HEK293 (cell line): Measurements from ENCODE around the gene ENSA.

ENCODE experiments used
- CTCF ChIA-PET: fragments of 350-600 bp; formaldehyde crosslinking; extraction: SDS; loops from one replicate; lab custom pipeline; 2021; ENCODE audit warnings: antibody characterized with exemption; lab: Yijun Ruan, JAX
- POLR2A ChIA-PET: fragments of 300-600 bp; formaldehyde crosslinking; extraction: SDS; loops from one replicate; lab custom pipeline; 2020; ENCODE audit warnings: antibody characterized with exemption, inconsistent platforms; lab: Yijun Ruan, JAX
- H3K27ac ChIP-seq: fragments of 200-500 bp; sonication (Bioruptor generic); 2 replicates; pipeline ENCODE4 v1.5.1; 2014; ENCODE audit warnings: low read depth, low read length, control low read depth, inconsistent platforms; ENCODE audit errors: extremely low read depth
- H3K36me3 ChIP-seq, 2 experiments: fragments of 200-500 bp in 1 of 2; sonication (Bioruptor generic) in 1 of 2; 1 replicate in 1 of 2; 2 replicates in 1 of 2; pipeline ENCODE4 v1.5.1; 2014 to 2017; ENCODE audit warnings: inconsistent platforms in 2 of 2, low read length in 2 of 2; ENCODE audit not compliant: control insufficient read depth in 2 of 2, insufficient read depth in 1 of 2
- H3K4me1 ChIP-seq: fragments of 200-500 bp; sonication (Bioruptor generic); 2 replicates; pipeline ENCODE4 v1.5.1; 2014; ENCODE audit warnings: mild to moderate bottlenecking, low read length, inconsistent platforms; ENCODE audit not compliant: control insufficient read depth, insufficient read depth
- H3K4me3 ChIP-seq: 2 replicates; pipeline ENCODE4 v1.5.1; 2011; ENCODE audit warnings: low read depth, mild to moderate bottlenecking, control low read depth, low read length, moderate library complexity
- H3K9me3 ChIP-seq: fragments of 200-500 bp; sonication (Bioruptor generic); 2 replicates; pipeline ENCODE4 v1.5.1; 2014; ENCODE audit warnings: low read depth, low read length, inconsistent platforms; ENCODE audit not compliant: control insufficient read depth, insufficient read depth
- AEBP2 ChIP-seq: fragments of 450-650 bp; formaldehyde crosslinking; IDR thresholded peaks from 2 replicates; pipeline ENCODE4 v1.5.1; 2016; ENCODE audit warnings: missing biosample characterization, missing genetic modification characterization, borderline replicate concordance
- GLI4 ChIP-seq: fragments of 450-650 bp; formaldehyde crosslinking; IDR thresholded peaks from 2 replicates; pipeline ENCODE4 v1.5.1; 2016; ENCODE audit warnings: missing biosample characterization, missing genetic modification characterization
- HIC1 ChIP-seq: fragments of 450-650 bp; formaldehyde crosslinking; IDR thresholded peaks from 2 replicates; pipeline ENCODE4 v1.5.1; 2016; ENCODE audit warnings: missing biosample characterization, missing genetic modification characterization
- KLF8 ChIP-seq: fragments of 450-650 bp; formaldehyde crosslinking; IDR thresholded peaks from 2 replicates; pipeline ENCODE4 v1.5.1; 2016; ENCODE audit warnings: missing biosample characterization, missing genetic modification characterization
- MZF1 ChIP-seq: fragments of 450-650 bp; formaldehyde crosslinking; IDR thresholded peaks from 2 replicates; pipeline ENCODE4 v1.5.1; 2017; ENCODE audit warnings: missing biosample characterization, missing genetic modification characterization, borderline replicate concordance
- RBAK ChIP-seq: fragments of 450-650 bp; formaldehyde crosslinking; IDR thresholded peaks from 2 replicates; pipeline ENCODE4 v1.5.1; 2016; ENCODE audit warnings: missing biosample characterization, missing genetic modification characterization
- WT1 ChIP-seq: fragments of 450-650 bp; formaldehyde crosslinking; IDR thresholded peaks from 2 replicates; pipeline ENCODE4 v1.5.1; 2016; ENCODE audit warnings: missing biosample characterization, missing genetic modification characterization
- ZBTB21 ChIP-seq: fragments of 450-650 bp; formaldehyde crosslinking; IDR thresholded peaks from 2 replicates; pipeline ENCODE4 v1.5.1; 2017; ENCODE audit warnings: missing biosample characterization, missing genetic modification characterization
- ZNF221 ChIP-seq: fragments of 450-650 bp; formaldehyde crosslinking; IDR thresholded peaks from 2 replicates; pipeline ENCODE4 v1.5.1; 2017; ENCODE audit warnings: missing biosample characterization, missing genetic modification characterization, borderline replicate concordance
- ZNF280D ChIP-seq: fragments of 450-650 bp; formaldehyde crosslinking; IDR thresholded peaks from 2 replicates; pipeline ENCODE4 v1.5.1; 2016; ENCODE audit warnings: missing biosample characterization, missing genetic modification characterization
- ZNF37A ChIP-seq: fragments of 450-650 bp; IDR thresholded peaks from 2 replicates; pipeline ENCODE4 v1.5.1; 2018; ENCODE audit warnings: missing biosample characterization, missing genetic modification characterization
- ZNF394 ChIP-seq: fragments of 450-650 bp; formaldehyde crosslinking; IDR thresholded peaks from 2 replicates; pipeline ENCODE4 v1.5.1; 2016; ENCODE audit warnings: missing biosample characterization, missing genetic modification characterization, mild to moderate bottlenecking, moderate library complexity, borderline replicate concordance
- ZNF416 ChIP-seq: fragments of 450-650 bp; formaldehyde crosslinking; IDR thresholded peaks from 2 replicates; pipeline ENCODE4 v1.5.1; 2016; ENCODE audit warnings: missing biosample characterization, missing genetic modification characterization
- ZNF473 ChIP-seq: fragments of 450-650 bp; formaldehyde crosslinking; IDR thresholded peaks from 2 replicates; pipeline ENCODE4 v1.5.1; 2017; ENCODE audit warnings: missing biosample characterization, missing genetic modification characterization
- ZNF510 ChIP-seq: fragments of 450-650 bp; formaldehyde crosslinking; IDR thresholded peaks from 2 replicates; pipeline ENCODE4 v1.5.1; 2018; ENCODE audit warnings: mild to moderate bottlenecking, missing genetic modification characterization, missing biosample characterization; ENCODE audit not compliant: insufficient replicate concordance
- ZNF544 ChIP-seq: fragments of 450-650 bp; formaldehyde crosslinking; IDR thresholded peaks from 2 replicates; pipeline ENCODE4 v1.5.0; 2017; ENCODE audit warnings: missing biosample characterization, missing genetic modification characterization
- ZNF558 ChIP-seq: fragments of 450-650 bp; formaldehyde crosslinking; IDR thresholded peaks from 2 replicates; pipeline ENCODE4 v1.5.1; 2016; ENCODE audit warnings: missing biosample characterization, missing genetic modification characterization
- ZNF571 ChIP-seq: fragments of 450-650 bp; formaldehyde crosslinking; IDR thresholded peaks from 2 replicates; pipeline ENCODE4 v1.5.0; 2017; ENCODE audit warnings: missing biosample characterization, missing genetic modification characterization
- ZNF677 ChIP-seq: fragments of 450-650 bp; IDR thresholded peaks from 2 replicates; pipeline ENCODE4 v1.5.0; 2018; ENCODE audit warnings: missing biosample characterization, mild to moderate bottlenecking, missing genetic modification characterization, moderate library complexity
- ZNF785 ChIP-seq: fragments of 450-650 bp; formaldehyde crosslinking; IDR thresholded peaks from 2 replicates; pipeline ENCODE4 v1.5.1; 2016; ENCODE audit warnings: missing biosample characterization, missing genetic modification characterization
- ZNF792 ChIP-seq: fragments of 450-650 bp; formaldehyde crosslinking; IDR thresholded peaks from 2 replicates; pipeline ENCODE4 v1.5.1; 2016; ENCODE audit warnings: missing biosample characterization, missing genetic modification characterization
- ZSCAN4 ChIP-seq: fragments of 450-650 bp; formaldehyde crosslinking; IDR thresholded peaks from 2 replicates; pipeline ENCODE4 v1.5.1; 2017; ENCODE audit warnings: missing biosample characterization, missing genetic modification characterization
- TF ChIP-seq, protein P1 (sequence below): fragments of 450-650 bp; formaldehyde crosslinking; IDR thresholded peaks from 2 replicates; pipeline ENCODE4 v1.5.1; 2016; ENCODE audit warnings: missing biosample characterization, missing genetic modification characterization

Gene ENSA

GRCh38 chr1:150662811-150663210 is 33.4 kb upstream of the ENSA start:
- CTCF ChIA-PET, result interaction anchor here (0.7 to 0.8 kb wide), 2 partner anchors 12 to 337 kb away, joined by 3 to 4 read pairs; no protein-coding TSS in a partner anchor

GRCh38 chr1:150661156-150661555 is 31.7 kb upstream of the ENSA start:
- no peak overlapping the region for H3K4me3 ChIP-seq
- H3K4me1 ChIP-seq, result no peaks in the 10 kb centered on the region
- H3K9me3 ChIP-seq, result no peaks in the 10 kb centered on the region
- H3K36me3 ChIP-seq, result peaks cover 26 to 34% of the 10 kb centered on the region in 2 experiments
- ChIA-PET CTCF (interaction anchor here (0.8 kb wide), 1 partner anchor 261 kb away, joined by 3 read pairs; no protein-coding TSS in a partner anchor), POLR2A (interaction anchor here (1.2 kb wide), 1 partner anchor 81 kb away, joined by 3 read pairs; the partner anchor contains the start of gene MCL1)
- no peak overlapping the region for H3K27ac ChIP-seq
- TF ChIP-seq ZNF394 (tag by site-specific recombination), result no peak
- TF ChIP-seq ZNF510 (tag by site-specific recombination), result no peak
- TF ChIP-seq ZNF571, result no peak
- TF ChIP-seq ZNF473 (tag by site-specific recombination), result no peak
- TF ChIP-seq AEBP2 (tag by site-specific recombination), result no peak
- TF ChIP-seq, protein P1, sequence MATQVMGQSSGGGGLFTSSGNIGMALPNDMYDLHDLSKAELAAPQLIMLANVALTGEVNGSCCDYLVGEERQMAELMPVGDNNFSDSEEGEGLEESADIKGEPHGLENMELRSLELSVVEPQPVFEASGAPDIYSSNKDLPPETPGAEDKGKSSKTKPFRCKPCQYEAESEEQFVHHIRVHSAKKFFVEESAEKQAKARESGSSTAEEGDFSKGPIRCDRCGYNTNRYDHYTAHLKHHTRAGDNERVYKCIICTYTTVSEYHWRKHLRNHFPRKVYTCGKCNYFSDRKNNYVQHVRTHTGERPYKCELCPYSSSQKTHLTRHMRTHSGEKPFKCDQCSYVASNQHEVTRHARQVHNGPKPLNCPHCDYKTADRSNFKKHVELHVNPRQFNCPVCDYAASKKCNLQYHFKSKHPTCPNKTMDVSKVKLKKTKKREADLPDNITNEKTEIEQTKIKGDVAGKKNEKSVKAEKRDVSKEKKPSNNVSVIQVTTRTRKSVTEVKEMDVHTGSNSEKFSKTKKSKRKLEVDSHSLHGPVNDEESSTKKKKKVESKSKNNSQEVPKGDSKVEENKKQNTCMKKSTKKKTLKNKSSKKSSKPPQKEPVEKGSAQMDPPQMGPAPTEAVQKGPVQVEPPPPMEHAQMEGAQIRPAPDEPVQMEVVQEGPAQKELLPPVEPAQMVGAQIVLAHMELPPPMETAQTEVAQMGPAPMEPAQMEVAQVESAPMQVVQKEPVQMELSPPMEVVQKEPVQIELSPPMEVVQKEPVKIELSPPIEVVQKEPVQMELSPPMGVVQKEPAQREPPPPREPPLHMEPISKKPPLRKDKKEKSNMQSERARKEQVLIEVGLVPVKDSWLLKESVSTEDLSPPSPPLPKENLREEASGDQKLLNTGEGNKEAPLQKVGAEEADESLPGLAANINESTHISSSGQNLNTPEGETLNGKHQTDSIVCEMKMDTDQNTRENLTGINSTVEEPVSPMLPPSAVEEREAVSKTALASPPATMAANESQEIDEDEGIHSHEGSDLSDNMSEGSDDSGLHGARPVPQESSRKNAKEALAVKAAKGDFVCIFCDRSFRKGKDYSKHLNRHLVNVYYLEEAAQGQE (tag by site-specific recombination), result no peak
- TF ChIP-seq ZNF221 (tag by site-specific recombination), result no peak

More at GRCh38 chr1:150662811-150663210, 33.4 kb upstream of the ENSA start:
- Histone ChIP-seq H3K4me3 (no peak overlapping the region), H3K4me1 (no peaks in the 10 kb centered on the region), H3K36me3 (peaks cover 26 to 34% of the 10 kb centered on the region in 2 experiments), H3K9me3 (no peaks in the 10 kb centered on the region), H3K27ac (no peak overlapping the region)
- TF ChIP-seq GLI4 (tag by site-specific recombination) (no peak), ZNF416 (tag by site-specific recombination) (no peak), ZNF37A (tag by site-specific recombination) (no peak), KLF8 (tag by site-specific recombination) (no peak), ZBTB21 (tag by site-specific recombination) (no peak), MZF1 (no peak), ZNF677 (tag by site-specific recombination) (no peak), ZNF792 (tag by site-specific recombination) (no peak), ZSCAN4 (tag by site-specific recombination) (no peak), HIC1 (tag by site-specific recombination) (no peak), ZNF280D (tag by site-specific recombination) (no peak), WT1 (no peak), RBAK (tag by site-specific recombination) (no peak), ZNF558 (tag by site-specific recombination) (no peak), ZNF785 (tag by site-specific recombination) (no peak), ZNF544 (tag by site-specific recombination) (no peak)
- POLR2A ChIA-PET, result no interaction called here
